ENCODE results near the gene NTSR1. TPM values are rescaled to one million over a fixed set of nuclear protein-coding genes. Genes with fewer than 3 reads are reported as not detected.

Gene NTSR1
- total RNA-seq, 1 donor from 2014 or later = 0.26 TPM

GRCh38 chr20:62663145-62664018 is 45.3 kb upstream of the NTSR1 start:
- Mint-ChIP-seq H3K27ac (no peak overlapping the region), H3K4me3 (no peak overlapping the region), H3K9me3 (no peaks in the 10 kb centered on the region), H3K4me1 (peaks cover 29% of the 10 kb centered on the region), H3K27me3 (ENCODE audit: insufficient read depth, low read depth) (peaks cover 4% of the 10 kb centered on the region), H3K36me3 (no peaks in the 10 kb centered on the region)
- DNase-seq (ENCODE audit: low spot score) = no peak
- Histone ChIP-seq H3K4me3 (no peak overlapping the region), H3K4me2 (no peak overlapping the region), H3K9ac (no peak overlapping the region), H2AFZ (replicated peaks) (no peak overlapping the region), H3K27me3 (no peaks in the 10 kb centered on the region), H3F3A (ENCODE audit: low read depth) (no peaks in the 10 kb centered on the region), H4K20me1 (ENCODE audit: low read depth) (peaks cover 3% of the 10 kb centered on the region), H3K36me3 (no peaks in the 10 kb centered on the region), H3K27ac (no peak overlapping the region), H3K9me3 (ENCODE audit: low read depth) (no peaks in the 10 kb centered on the region), H3K79me2 (ENCODE audit: low read depth) (no peaks in the 10 kb centered on the region), H3K4me1 (peaks cover 10% of the 10 kb centered on the region)
- TF ChIP-seq CTCF (IDR thresholded peaks at IDR 0.05) (no peak), EZH2phosphoT487 (IDR thresholded peaks at IDR 0.05) (no peak), EZH2 (IDR thresholded peaks at IDR 0.05) (no peak)

GRCh38 chr20:62664019-62664971 is 44.3 kb upstream of the NTSR1 start:
- Histone ChIP-seq H3K4me3 (no peak overlapping the region), H3K27me3 (no peaks in the 10 kb centered on the region), H4K20me1 (ENCODE audit: low read depth) (peaks cover 3% of the 10 kb centered on the region), H3K27ac (no peak overlapping the region), H3K36me3 (no peaks in the 10 kb centered on the region), H3K4me1 (peaks cover 10% of the 10 kb centered on the region), H3F3A (ENCODE audit: low read depth) (no peaks in the 10 kb centered on the region), H3K9me3 (ENCODE audit: low read depth) (no peaks in the 10 kb centered on the region), H3K4me2 (no peak overlapping the region), H2AFZ (replicated peaks) (no peak overlapping the region), H3K79me2 (ENCODE audit: low read depth) (no peaks in the 10 kb centered on the region), H3K9ac (no peak overlapping the region)
- no peak for DNase-seq (ENCODE audit: low spot score)
- H3K4me3 Mint-ChIP-seq = peak overlapping the region; percentile 22
- H3K4me1 Mint-ChIP-seq = peaks cover 31% of the 10 kb centered on the region
- peaks cover 4% of the 10 kb centered on the region for H3K27me3 Mint-ChIP-seq (ENCODE audit: insufficient read depth, low read depth)
- peak; percentile 3 for TF ChIP-seq CTCF (IDR thresholded peaks at IDR 0.05)
- TF ChIP-seq EZH2 (IDR thresholded peaks at IDR 0.05) = no peak
- TF ChIP-seq EZH2phosphoT487 (IDR thresholded peaks at IDR 0.05) = no peak
- H3K27ac Mint-ChIP-seq = peak overlapping the region; percentile 86
- no peaks in the 10 kb centered on the region for H3K36me3 Mint-ChIP-seq
- no peaks in the 10 kb centered on the region for H3K9me3 Mint-ChIP-seq

GRCh38 chr20:62665153-62665754 is 43.4 kb upstream of the NTSR1 start:
- H3K9me3 ChIP-seq (ENCODE audit: low read depth) = no peaks in the 10 kb centered on the region
- H3F3A ChIP-seq (ENCODE audit: low read depth) = no peaks in the 10 kb centered on the region
- peaks cover 33% of the 10 kb centered on the region for H3K4me1 Mint-ChIP-seq
- no peaks in the 10 kb centered on the region for H3K36me3 ChIP-seq
- no peak for DNase-seq (ENCODE audit: low spot score)
- H3K27me3 Mint-ChIP-seq (ENCODE audit: insufficient read depth, low read depth) = peaks cover 4% of the 10 kb centered on the region
- H3K9ac ChIP-seq = no peak overlapping the region
- no peaks in the 10 kb centered on the region for H3K79me2 ChIP-seq (ENCODE audit: low read depth)
- H2AFZ ChIP-seq (replicated peaks) = no peak overlapping the region
- H3K4me2 ChIP-seq = no peak overlapping the region
- no peaks in the 10 kb centered on the region for H3K9me3 Mint-ChIP-seq
- no peak overlapping the region for H3K27ac ChIP-seq
- TF ChIP-seq EZH2phosphoT487 (IDR thresholded peaks at IDR 0.05) = no peak
- TF ChIP-seq CTCF (IDR thresholded peaks at IDR 0.05) = no peak
- H3K27ac Mint-ChIP-seq = peak overlapping the region; percentile 86
- H3K27me3 ChIP-seq = no peaks in the 10 kb centered on the region
- no peaks in the 10 kb centered on the region for H3K36me3 Mint-ChIP-seq
- H3K4me3 ChIP-seq = no peak overlapping the region
- peaks cover 10% of the 10 kb centered on the region for H3K4me1 ChIP-seq
- no peak overlapping the region for H3K4me3 Mint-ChIP-seq
- H4K20me1 ChIP-seq (ENCODE audit: low read depth) = peaks cover 3% of the 10 kb centered on the region

Measured in neural progenitor cell (in vitro differentiated cells).